ENCODE results near the gene CFAP57. TPM values are rescaled to one million over a fixed set of nuclear protein-coding genes. Genes with fewer than 3 reads are reported as not detected.

Gene CFAP57
- total RNA-seq, 1 donor from 2014 or later, result 4.1 TPM

GRCh38 chr1:43247256-43247921 lies 75.3 kb downstream of the CFAP57 start:
- DNase-seq (no peak), ATAC-seq (no peak)
- H3K27me3 ChIP-seq (ENCODE audit: low read depth), result no peaks in the 10 kb centered on the region
- intact Hi-C loops (cut with DNase I), result no loop called here
- no peak overlapping the region for H3K4me3 ChIP-seq
- no peak overlapping the region for H3K27ac ChIP-seq
- no peaks in the 10 kb centered on the region for H3K9me3 ChIP-seq
- TF ChIP-seq CTCF (IDR thresholded peaks at IDR 0.05), result no peak
- no peaks in the 10 kb centered on the region for H3K36me3 ChIP-seq
- H3K4me1 ChIP-seq, result no peaks in the 10 kb centered on the region

GRCh38 chr1:43250351-43250761 lies 78.2 kb downstream of the CFAP57 start:
- H3K4me3 ChIP-seq, result no peak overlapping the region
- no peak for DNase-seq
- no peak for ATAC-seq
- no peaks in the 10 kb centered on the region for H3K36me3 ChIP-seq
- H3K27ac ChIP-seq, result no peak overlapping the region
- H3K27me3 ChIP-seq (ENCODE audit: low read depth), result no peaks in the 10 kb centered on the region
- no peaks in the 10 kb centered on the region for H3K9me3 ChIP-seq
- intact Hi-C loops (cut with DNase I), result no loop called here
- no peak for TF ChIP-seq CTCF (IDR thresholded peaks at IDR 0.05)
- H3K4me1 ChIP-seq, result no peaks in the 10 kb centered on the region

GRCh38 chr1:43251024-43251423 lies 78.9 kb downstream of the CFAP57 start:
- no peaks in the 10 kb centered on the region for H3K36me3 ChIP-seq
- ATAC-seq, result no peak
- H3K27ac ChIP-seq, result no peak overlapping the region
- H3K9me3 ChIP-seq, result no peaks in the 10 kb centered on the region
- DNase-seq, result no peak
- no peaks in the 10 kb centered on the region for H3K27me3 ChIP-seq (ENCODE audit: low read depth)
- no peak overlapping the region for H3K4me3 ChIP-seq
- intact Hi-C loops (cut with DNase I), result no loop called here
- no peak for TF ChIP-seq CTCF (IDR thresholded peaks at IDR 0.05)
- peaks cover 2% of the 10 kb centered on the region for H3K4me1 ChIP-seq

GRCh38 chr1:43252225-43252624 lies 80.1 kb downstream of the CFAP57 start:
- no peak for DNase-seq
- no peak for ATAC-seq
- intact Hi-C loops (cut with DNase I), result no loop called here

GRCh38 chr1:43253173-43253572 lies 81.0 kb downstream of the CFAP57 start:
- peaks cover 21% of the 10 kb centered on the region for H3K4me1 ChIP-seq
- DNase-seq, result no peak
- no peak overlapping the region for H3K27ac ChIP-seq
- no peak overlapping the region for H3K4me3 ChIP-seq
- TF ChIP-seq CTCF (IDR thresholded peaks at IDR 0.05), result no peak
- intact Hi-C loops (cut with DNase I), result no loop called here
- H3K9me3 ChIP-seq, result no peaks in the 10 kb centered on the region
- no peaks in the 10 kb centered on the region for H3K36me3 ChIP-seq
- ATAC-seq, result no peak
- H3K27me3 ChIP-seq (ENCODE audit: low read depth), result no peaks in the 10 kb centered on the region

More at GRCh38 chr1:43252225-43252624, 80.1 kb downstream of the CFAP57 start:
- H3K9me3 ChIP-seq, result no peaks in the 10 kb centered on the region
- no peak overlapping the region for H3K27ac ChIP-seq
- H3K4me3 ChIP-seq, result no peak overlapping the region
- TF ChIP-seq CTCF (IDR thresholded peaks at IDR 0.05), result no peak
- no peaks in the 10 kb centered on the region for H3K27me3 ChIP-seq (ENCODE audit: low read depth)
- H3K36me3 ChIP-seq, result no peaks in the 10 kb centered on the region
- H3K4me1 ChIP-seq, result peaks cover 12% of the 10 kb centered on the region

Measured in lower lobe of right lung (tissue), 2 donors.